Measurements from ENCODE around the gene TMEM121. TPM values are rescaled to one million over a fixed set of nuclear protein-coding genes. Genes with fewer than 3 reads are reported as not detected.

TMEM121 gene
- total and polyA plus RNA-seq, 10 of the 15 experiments (the other 5 are each of a cell fraction or from before 2014, with no cell fraction given) = 0.04 to 4.9 (median 1.2) TPM; not detected in 2

GRCh38 chr14:105525326-105525725 is 1.1 kb upstream of the TMEM121 start:
- intact Hi-C loops (cut with micrococcal nuclease; ENCODE audit: unreplicated experiment) (loop anchor here (5.0 kb wide), 2 partner anchors 33 to 323 kb away; partner anchors contain the start of gene TEDC1), in situ Hi-C loops (cut with MboI) (no loop called here)
- Histone ChIP-seq H3K36me3 (ENCODE audit: control insufficient read depth in 2 of 2, insufficient read depth in 2 of 2, low read length in 1 of 2) (no peaks in the 10 kb centered on the region), H2AFZ (ENCODE audit: control insufficient read depth, low read depth, low read length) (no peak overlapping the region), H3K4me3 (no peak overlapping the region), H3K4me1 (ENCODE audit: control insufficient read depth, insufficient read depth, low read length) (peaks cover 4% of the 10 kb centered on the region), H3K4me2 (ENCODE audit: control insufficient read depth, insufficient read depth) (no peak overlapping the region), H3K27ac (ENCODE audit: control insufficient read depth, insufficient read depth) (no peak overlapping the region), H3K9me3 (replicated peaks; ENCODE audit: control insufficient read depth, insufficient read depth, low read length) (no peaks in the 10 kb centered on the region), H3K27me3 (replicated peaks in 1 of 2; ENCODE audit: control insufficient read depth in 2 of 2, insufficient read depth in 2 of 2, low read length in 1 of 2) (peaks cover 5 to 7% of the 10 kb centered on the region in 2 experiments; a peak in 3 of 4 replicates), H3K9ac (ENCODE audit: control insufficient read depth, insufficient read depth, low read length) (no peak overlapping the region), H4K20me1 (ENCODE audit: control insufficient read depth, insufficient read depth) (no peaks in the 10 kb centered on the region), H3K79me2 (ENCODE audit: control insufficient read depth, insufficient read depth, low read length) (no peaks in the 10 kb centered on the region)
- WGBS (ENCODE audit: insufficient coverage, insufficient replicate concordance, low lambda C conversion rate, missing lambda C conversion rate) = 50% methylated on average over 9 of the region's 9 CpGs
- ATAC-seq = no peak
- CTCF ChIA-PET = interaction anchor here (0.7 kb wide), 1 partner anchor 44 kb away, joined by 3 read pairs; no protein-coding TSS in a partner anchor
- TF ChIP-seq EZH2 (IDR thresholded peaks at IDR 0.05; ENCODE audit: borderline replicate concordance, control insufficient read depth, low read depth, low read length) (no peak), RELA (IDR thresholded peaks at IDR 0.05; ENCODE audit: borderline replicate concordance, partially characterized antibody) (no peak)
- SMC1A ChIA-PET (ENCODE audit: uncharacterized antibody, unreplicated experiment) = no interaction called here
- RAD21 ChIA-PET (ENCODE audit: unreplicated experiment) = no interaction called here
- no peak for FAIRE-seq
- BruUV-seq (replicated peaks) = no TSS peak
- DNase-seq (ENCODE audit: low read depth, low spot score) = no peak
- POLR2A ChIA-PET = no interaction called here

DNA sequence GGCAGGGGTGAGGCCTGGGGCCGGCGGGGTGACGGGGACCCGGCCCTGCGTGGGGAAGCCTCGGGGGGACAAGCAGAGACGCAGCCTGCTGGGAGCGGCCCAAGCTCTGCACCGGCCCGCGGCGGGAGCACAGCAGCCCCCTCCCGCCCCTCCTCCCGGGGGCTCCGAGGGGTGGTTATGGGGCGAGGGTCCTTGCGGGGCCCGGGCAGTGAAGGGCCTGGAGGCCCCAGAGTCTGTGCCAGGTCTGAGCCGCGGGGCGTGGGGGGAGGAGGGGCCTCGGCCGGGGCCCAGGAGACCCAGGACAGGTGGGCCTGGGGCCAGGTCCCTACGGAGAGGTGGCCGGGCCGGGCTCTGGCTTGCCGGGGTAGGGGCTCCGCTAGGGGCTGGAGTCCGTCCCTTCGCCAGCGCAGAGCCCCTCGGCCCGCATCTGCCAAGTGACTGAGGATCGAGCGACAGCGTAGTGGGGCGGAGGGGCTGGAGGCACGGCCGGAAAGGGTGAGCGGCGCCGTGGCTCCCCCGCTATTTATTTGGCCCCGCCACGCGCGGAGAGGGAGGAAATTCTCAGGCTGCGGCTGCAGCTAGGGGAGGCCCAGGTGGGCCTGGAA is 495 bp downstream of the TMEM121 start:
- H3K9me3 ChIP-seq (replicated peaks; ENCODE audit: control insufficient read depth, insufficient read depth, low read length) = no peaks in the 10 kb centered on the region
- RAD21 ChIA-PET (ENCODE audit: unreplicated experiment) = no interaction called here
- H3K36me3 ChIP-seq (ENCODE audit: control insufficient read depth in 2 of 2, insufficient read depth in 2 of 2, low read length in 1 of 2) = no peaks in the 10 kb centered on the region
- H3K79me2 ChIP-seq (ENCODE audit: control insufficient read depth, insufficient read depth, low read length) = no peaks in the 10 kb centered on the region
- H3K4me2 ChIP-seq (ENCODE audit: control insufficient read depth, insufficient read depth) = peak overlapping the region; percentile 33; the same call in 1 of the 2 replicates
- POLR2A ChIA-PET = no interaction called here
- no peak for DNase-seq (ENCODE audit: low read depth, low spot score)
- no peak overlapping the region for H3K4me3 ChIP-seq
- H3K27ac ChIP-seq (ENCODE audit: control insufficient read depth, insufficient read depth) = no peak overlapping the region
- H2AFZ ChIP-seq (ENCODE audit: control insufficient read depth, low read depth, low read length) = no peak overlapping the region
- CTCF ChIA-PET = interaction anchor here (1.9 kb wide), 1 partner anchor 156 kb away, joined by 13 read pairs; no protein-coding TSS in a partner anchor
- no peak for ATAC-seq
- FAIRE-seq = no peak
- under 1% methylated on average over 32 of the region's 48 CpGs for WGBS (ENCODE audit: insufficient coverage, insufficient replicate concordance, low lambda C conversion rate, missing lambda C conversion rate)
- TF ChIP-seq IRF5 (IDR thresholded peaks at IDR 0.05; ENCODE audit: borderline replicate concordance) = no peak
- TF ChIP-seq ATF2 (IDR thresholded peaks at IDR 0.05; ENCODE audit: low read length) = no peak
- no peak for TF ChIP-seq KLF5 (IDR thresholded peaks at IDR 0.05; ENCODE audit: partially characterized antibody)
- no peak for TF ChIP-seq SIX5 (IDR thresholded peaks at IDR 0.05; ENCODE audit: low read depth, low read length, severe bottlenecking)
- BruUV-seq (replicated peaks) = no TSS peak
- peaks cover 5 to 7% of the 10 kb centered on the region in 2 experiments; a peak in 3 of 4 replicates for H3K27me3 ChIP-seq (replicated peaks in 1 of 2; ENCODE audit: control insufficient read depth in 2 of 2, insufficient read depth in 2 of 2, low read length in 1 of 2)
- SMC1A ChIA-PET (ENCODE audit: uncharacterized antibody, unreplicated experiment) = no interaction called here
- intact Hi-C loops (cut with micrococcal nuclease; ENCODE audit: unreplicated experiment) = loop anchor here (5.0 kb wide), 2 partner anchors 35 to 325 kb away; partner anchors contain the start of gene TEDC1
- H3K4me1 ChIP-seq (ENCODE audit: control insufficient read depth, insufficient read depth, low read length) = peaks cover 4% of the 10 kb centered on the region
- H3K9ac ChIP-seq (ENCODE audit: control insufficient read depth, insufficient read depth, low read length) = no peak overlapping the region
- no peaks in the 10 kb centered on the region for H4K20me1 ChIP-seq (ENCODE audit: control insufficient read depth, insufficient read depth)
- in situ Hi-C loops (cut with MboI) = no loop called here

Measured in GM12878 (cell line).